HCT116 (cell line): ENCODE results near the gene TRAF3. TPM values are rescaled to one million over a fixed set of nuclear protein-coding genes. Genes with fewer than 3 reads are reported as not detected.

Experiments
- ATAC-seq: fragments of 200-7000 bp; cut with Tn5 transposase; 2 replicates; pipeline ENCODE4 v1.9.1; 2020; ENCODE audit warnings: mild to moderate bottlenecking, moderate library complexity
- BruUV-seq: library from RNA; stranded (reverse); fragments of 400-500 nt; replicated peaks from 2 replicates; lab custom pipeline; 2021; lab: Mats Ljungman, UMichigan
- CTCF ChIA-PET: fragments of 300-600 bp; sonication (Branson Sonifier 250); formaldehyde crosslinking; loops from one replicate; lab custom pipeline; 2021; ENCODE audit warnings: antibody characterized with exemption; lab: Charles Lee
- POLR2A ChIA-PET: fragments of 300-600, 350-600 bp; sonication (Branson Sonifier 250); formaldehyde crosslinking; loops from one replicate; lab custom pipeline; 2021; ENCODE audit warnings: antibody characterized with exemption; lab: Charles Lee
- RAD21 ChIA-PET, 2 experiments: fragments of 300-600 bp; sonication (Branson Sonifier 250); formaldehyde crosslinking; loops; one replicate each; lab custom pipeline; 2023; ENCODE audit warnings: low total read pairs in 2 of 2; ENCODE audit not compliant: uncharacterized antibody in 2 of 2, unreplicated experiment in 2 of 2, low non-redundant PET in 1 of 2; lab: Charles Lee
- DNase-seq: peaks from one replicate; pipeline ENCODE4 v3.0.0-alpha.2; 2010; ENCODE audit warnings: low read depth, low spot score
- H2AFZ ChIP-seq: fragments of 200-600 bp; shearing (Covaris generic), sonication (generic); 2 replicates; pipeline ENCODE4 v1.6.1; 2017; ENCODE audit warnings: low read depth, mixed run types, mixed read lengths, antibody characterized with exemption, low read length; ENCODE audit not compliant: poor library complexity, severe bottlenecking
- H3K27ac ChIP-seq: 2 replicates; pipeline ENCODE4 v1.5.1; 2012; ENCODE audit warnings: low read depth, low read length
- H3K27me3 ChIP-seq: fragments of 200-600 bp; sonication (generic); 2 replicates; pipeline ENCODE4 v1.6.1; 2016; ENCODE audit warnings: mixed run types, low read length, mixed read lengths; ENCODE audit not compliant: insufficient read depth
- H3K36me3 ChIP-seq, 2 experiments: fragments of 200-500 bp in 1 of 2; fragments of 200-600 bp in 1 of 2; sonication (Bioruptor generic) in 1 of 2; sonication (generic) in 1 of 2; 2 replicates each; pipeline versions ENCODE4 v1.5.1 to v1.6.1; 2014 to 2016; ENCODE audit warnings: low read length in 2 of 2, inconsistent platforms in 1 of 2, mixed read lengths in 1 of 2, mixed run types in 1 of 2; ENCODE audit not compliant: insufficient read depth in 2 of 2, control insufficient read depth in 1 of 2
- H3K4me1 ChIP-seq, 2 experiments: fragments of 200-600 bp in 1 of 2; sonication (generic) in 1 of 2; 2 replicates each; pipeline versions ENCODE4 v1.5.1 to v1.6.1; 2012 to 2017; ENCODE audit warnings: low read length in 2 of 2, inconsistent platforms in 1 of 2, mild to moderate bottlenecking in 1 of 2, mixed read lengths in 1 of 2, mixed run types in 1 of 2, moderate library complexity in 1 of 2; ENCODE audit not compliant: insufficient read depth in 2 of 2, control insufficient read depth in 1 of 2
- H3K4me2 ChIP-seq: fragments of 200-600 bp; sonication (generic); 2 replicates; pipeline ENCODE4 v1.6.1; 2017; ENCODE audit warnings: mixed run types, low read length, mixed read lengths
- H3K4me3 ChIP-seq, 2 experiments: fragments of 200-600 bp in 1 of 2; sonication (generic) in 1 of 2; replicated peaks in 1 of 2; 2 replicates each; pipeline ENCODE4 v1.5.1; 2011 to 2016; ENCODE audit warnings: low read length in 2 of 2, control low read depth in 1 of 2, low read depth in 1 of 2, mild to moderate bottlenecking in 1 of 2, mixed read lengths in 1 of 2, mixed run types in 1 of 2
- H3K79me2 ChIP-seq: fragments of 200-600 bp; sonication (generic); 2 replicates; pipeline ENCODE4 v1.6.1; 2017; ENCODE audit warnings: mild to moderate bottlenecking, mixed run types, low read length, moderate library complexity, mixed read lengths; ENCODE audit not compliant: insufficient read depth
- H3K9ac ChIP-seq: fragments of 200-600 bp; sonication (generic); 2 replicates; pipeline ENCODE4 v1.6.1; 2016; ENCODE audit warnings: low read length, mixed read lengths
- H3K9me2 ChIP-seq: fragments of 200-600 bp; sonication (generic), shearing (Covaris generic); 2 replicates; pipeline ENCODE4 v1.6.1; 2017; ENCODE audit warnings: mixed run types, mild to moderate bottlenecking, moderate library complexity; ENCODE audit not compliant: insufficient read depth
- H3K9me3 ChIP-seq, 2 experiments: fragments of 200-500 bp in 1 of 2; fragments of 200-600 bp in 1 of 2; sonication (Bioruptor generic) in 1 of 2; sonication (generic) in 1 of 2; 2 replicates each; pipeline ENCODE4 v1.6.1; 2014 to 2017; ENCODE audit warnings: low read length in 2 of 2, mixed read lengths in 2 of 2, inconsistent platforms in 1 of 2, low read depth in 1 of 2, mild to moderate bottlenecking in 1 of 2, mixed run types in 1 of 2, moderate library complexity in 1 of 2; ENCODE audit not compliant: control insufficient read depth in 1 of 2, insufficient read depth in 1 of 2
- H4K20me1 ChIP-seq: fragments of 200-600 bp; sonication (generic), shearing (Covaris generic); 2 replicates; pipeline ENCODE4 v1.6.1; 2017; ENCODE audit warnings: mixed run types, mild to moderate bottlenecking, moderate library complexity; ENCODE audit not compliant: insufficient read depth
- CEBPB ChIP-seq: IDR thresholded peaks from 2 replicates; pipeline ENCODE4 v1.6.1; 2012; ENCODE audit warnings: low read depth
- EGR1 ChIP-seq: IDR thresholded peaks from 2 replicates; pipeline ENCODE4 v1.6.1; 2012; ENCODE audit warnings: low read depth
- ELF1 ChIP-seq: IDR thresholded peaks from 2 replicates; pipeline ENCODE4 v1.6.1; 2012; ENCODE audit warnings: low read depth, borderline replicate concordance
- FOSL1 ChIP-seq: IDR thresholded peaks from 2 replicates; pipeline ENCODE4 v1.6.1; 2012; ENCODE audit warnings: low read depth
- JUND ChIP-seq: IDR thresholded peaks from 2 replicates; pipeline ENCODE4 v1.6.1; 2012
- POLR2A ChIP-seq: IDR thresholded peaks from 2 replicates; pipeline ENCODE4 v1.7.0; 2011; ENCODE audit warnings: borderline replicate concordance; ENCODE audit not compliant: insufficient read depth, insufficient read length; ENCODE audit errors: extremely low read depth
- RAD21 ChIP-seq: IDR thresholded peaks from 2 replicates; pipeline ENCODE4 v1.6.1; 2012; ENCODE audit warnings: low read depth, mild to moderate bottlenecking
- SIN3A ChIP-seq: IDR thresholded peaks from 2 replicates; pipeline ENCODE4 v1.6.1; 2012; ENCODE audit warnings: low read depth
- TCF7L2 ChIP-seq: IDR thresholded peaks from 2 replicates; pipeline ENCODE4 v1.7.0; 2011; ENCODE audit warnings: borderline replicate concordance, inconsistent platforms; ENCODE audit not compliant: insufficient read depth, insufficient read length; ENCODE audit errors: extremely low read depth
- YY1 ChIP-seq: IDR thresholded peaks from 2 replicates; pipeline ENCODE4 v1.6.1; 2011; ENCODE audit warnings: low read length, low read depth, moderate library complexity, mild to moderate bottlenecking; ENCODE audit not compliant: insufficient replicate concordance; ENCODE audit errors: extremely low read depth
- ZNF274 ChIP-seq: fragments of 200-500 bp; sonication (Bioruptor generic); IDR thresholded peaks from 2 replicates; pipeline ENCODE4 v1.6.1; 2014; ENCODE audit warnings: mild to moderate bottlenecking, low read depth, low read length, inconsistent platforms
- intact Hi-C: fragments of 100-400 bp; cut with micrococcal nuclease; formaldehyde crosslinking; loops from 2 replicates; pipeline ENCODE4 v1.10.0; 2022
- total RNA-seq: library from RNA; stranded (reverse); gene quantifications from one replicate; pipeline ENCODE4 v1.2.1, GENCODE V29; 2021; ENCODE audit not compliant: unreplicated experiment
- TF ChIP-seq, protein P1 (sequence below), 3 experiments: fragments of 200-600 bp in 1 of 3; sonication (generic) in 1 of 3; IDR thresholded peaks in 2 of 3; conservative IDR thresholded peaks in 1 of 3; 2 replicates each; pipeline ENCODE4 v1.5.1; 2012 to 2017; ENCODE audit warnings: low read depth in 2 of 3, low read length in 2 of 3, antibody characterized with exemption in 1 of 3, borderline replicate concordance in 1 of 3, control low read depth in 1 of 3, mild to moderate bottlenecking in 1 of 3, mixed read lengths in 1 of 3, mixed run types in 1 of 3, moderate library complexity in 1 of 3; ENCODE audit not compliant: insufficient read depth in 1 of 3
- TF ChIP-seq, protein P2 (sequence below): IDR thresholded peaks from 2 replicates; pipeline ENCODE4 v1.6.1; 2012; ENCODE audit warnings: low read depth
- TF ChIP-seq, protein P3 (sequence below): IDR thresholded peaks from 2 replicates; pipeline ENCODE4 v1.6.1; 2011; ENCODE audit warnings: mild to moderate bottlenecking, low read length, moderate library complexity; ENCODE audit not compliant: insufficient replicate concordance; ENCODE audit errors: extremely low read depth

TRAF3 gene
- total RNA-seq, 1 experiment from 2014 or later, result 32.1 TPM

DNA sequence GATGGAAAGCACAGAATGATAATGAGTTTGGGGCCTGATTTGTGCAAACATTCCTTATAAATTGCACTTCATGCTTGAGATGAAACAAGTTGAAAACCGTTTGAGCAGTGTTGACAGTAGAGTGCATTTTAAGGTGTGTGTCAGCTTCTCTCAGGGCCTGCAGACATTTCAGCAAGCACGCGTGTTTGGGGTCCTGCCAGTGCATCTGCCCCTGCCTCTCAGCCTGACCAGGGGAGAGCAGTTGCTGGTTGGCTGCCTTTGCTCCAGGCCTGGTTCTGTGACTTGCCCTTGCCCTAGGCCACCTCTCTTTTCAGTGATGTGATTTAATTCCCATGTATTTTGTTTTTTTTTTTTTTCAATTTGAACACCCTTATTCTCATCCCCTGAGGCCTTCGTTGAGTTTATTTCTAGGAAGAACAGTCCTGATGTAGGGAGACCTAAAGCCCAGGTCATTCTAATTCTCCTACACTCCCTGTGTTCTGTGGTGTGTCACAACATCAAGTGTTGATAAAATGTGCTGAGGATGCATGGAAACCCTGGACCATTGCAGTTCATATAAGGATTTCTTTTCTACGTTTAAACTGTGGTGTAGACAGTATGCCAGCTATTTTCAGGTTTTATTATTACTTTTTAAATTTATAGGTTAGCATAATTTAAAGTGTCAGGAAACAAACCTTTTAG, 105.1 kb downstream of the TRAF3 start:
- ATAC-seq, result no peak
- no peak overlapping the region for H3K9ac ChIP-seq
- BruUV-seq, result no TSS peak
- POLR2A ChIA-PET, result no interaction called here
- CTCF ChIA-PET, result no interaction called here
- no peaks in the 10 kb centered on the region for H3K79me2 ChIP-seq
- no peaks in the 10 kb centered on the region for H3K4me1 ChIP-seq
- no peak overlapping the region for H2AFZ ChIP-seq
- no peaks in the 10 kb centered on the region for H3K9me3 ChIP-seq
- intact Hi-C loops, result no loop called here
- no peaks in the 10 kb centered on the region for H3K9me2 ChIP-seq
- H3K4me2 ChIP-seq, result no peak overlapping the region
- H3K4me3 ChIP-seq, result no peak overlapping the region
- H3K27me3 ChIP-seq, result no peaks in the 10 kb centered on the region
- peaks cover 2 to 12% of the 10 kb centered on the region in 2 experiments; a peak in 3 of 4 replicates for H3K36me3 ChIP-seq
- TF ChIP-seq CEBPB (no peak), EGR1 (no peak), JUND (no peak), RAD21 (no peak), SIN3A (no peak), TCF7L2 (no peak), ZNF274 (no peak), POLR2A (no peak), YY1 (no peak), FOSL1 (no peak), ELF1 (no peak)
- TF ChIP-seq, protein P1, sequence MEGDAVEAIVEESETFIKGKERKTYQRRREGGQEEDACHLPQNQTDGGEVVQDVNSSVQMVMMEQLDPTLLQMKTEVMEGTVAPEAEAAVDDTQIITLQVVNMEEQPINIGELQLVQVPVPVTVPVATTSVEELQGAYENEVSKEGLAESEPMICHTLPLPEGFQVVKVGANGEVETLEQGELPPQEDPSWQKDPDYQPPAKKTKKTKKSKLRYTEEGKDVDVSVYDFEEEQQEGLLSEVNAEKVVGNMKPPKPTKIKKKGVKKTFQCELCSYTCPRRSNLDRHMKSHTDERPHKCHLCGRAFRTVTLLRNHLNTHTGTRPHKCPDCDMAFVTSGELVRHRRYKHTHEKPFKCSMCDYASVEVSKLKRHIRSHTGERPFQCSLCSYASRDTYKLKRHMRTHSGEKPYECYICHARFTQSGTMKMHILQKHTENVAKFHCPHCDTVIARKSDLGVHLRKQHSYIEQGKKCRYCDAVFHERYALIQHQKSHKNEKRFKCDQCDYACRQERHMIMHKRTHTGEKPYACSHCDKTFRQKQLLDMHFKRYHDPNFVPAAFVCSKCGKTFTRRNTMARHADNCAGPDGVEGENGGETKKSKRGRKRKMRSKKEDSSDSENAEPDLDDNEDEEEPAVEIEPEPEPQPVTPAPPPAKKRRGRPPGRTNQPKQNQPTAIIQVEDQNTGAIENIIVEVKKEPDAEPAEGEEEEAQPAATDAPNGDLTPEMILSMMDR (IDR thresholded peaks at IDR 0.05 in 2 of 3, conservative IDR thresholded peaks at IDR 0.05 in 1 of 3; ENCODE audit: borderline replicate concordance in 1 of 3, insufficient read depth in 1 of 3, low read depth in 2 of 3, low read length in 2 of 3), result no peak
- TF ChIP-seq, protein P2, sequence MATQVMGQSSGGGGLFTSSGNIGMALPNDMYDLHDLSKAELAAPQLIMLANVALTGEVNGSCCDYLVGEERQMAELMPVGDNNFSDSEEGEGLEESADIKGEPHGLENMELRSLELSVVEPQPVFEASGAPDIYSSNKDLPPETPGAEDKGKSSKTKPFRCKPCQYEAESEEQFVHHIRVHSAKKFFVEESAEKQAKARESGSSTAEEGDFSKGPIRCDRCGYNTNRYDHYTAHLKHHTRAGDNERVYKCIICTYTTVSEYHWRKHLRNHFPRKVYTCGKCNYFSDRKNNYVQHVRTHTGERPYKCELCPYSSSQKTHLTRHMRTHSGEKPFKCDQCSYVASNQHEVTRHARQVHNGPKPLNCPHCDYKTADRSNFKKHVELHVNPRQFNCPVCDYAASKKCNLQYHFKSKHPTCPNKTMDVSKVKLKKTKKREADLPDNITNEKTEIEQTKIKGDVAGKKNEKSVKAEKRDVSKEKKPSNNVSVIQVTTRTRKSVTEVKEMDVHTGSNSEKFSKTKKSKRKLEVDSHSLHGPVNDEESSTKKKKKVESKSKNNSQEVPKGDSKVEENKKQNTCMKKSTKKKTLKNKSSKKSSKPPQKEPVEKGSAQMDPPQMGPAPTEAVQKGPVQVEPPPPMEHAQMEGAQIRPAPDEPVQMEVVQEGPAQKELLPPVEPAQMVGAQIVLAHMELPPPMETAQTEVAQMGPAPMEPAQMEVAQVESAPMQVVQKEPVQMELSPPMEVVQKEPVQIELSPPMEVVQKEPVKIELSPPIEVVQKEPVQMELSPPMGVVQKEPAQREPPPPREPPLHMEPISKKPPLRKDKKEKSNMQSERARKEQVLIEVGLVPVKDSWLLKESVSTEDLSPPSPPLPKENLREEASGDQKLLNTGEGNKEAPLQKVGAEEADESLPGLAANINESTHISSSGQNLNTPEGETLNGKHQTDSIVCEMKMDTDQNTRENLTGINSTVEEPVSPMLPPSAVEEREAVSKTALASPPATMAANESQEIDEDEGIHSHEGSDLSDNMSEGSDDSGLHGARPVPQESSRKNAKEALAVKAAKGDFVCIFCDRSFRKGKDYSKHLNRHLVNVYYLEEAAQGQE, result no peak
- TF ChIP-seq, protein P3, sequence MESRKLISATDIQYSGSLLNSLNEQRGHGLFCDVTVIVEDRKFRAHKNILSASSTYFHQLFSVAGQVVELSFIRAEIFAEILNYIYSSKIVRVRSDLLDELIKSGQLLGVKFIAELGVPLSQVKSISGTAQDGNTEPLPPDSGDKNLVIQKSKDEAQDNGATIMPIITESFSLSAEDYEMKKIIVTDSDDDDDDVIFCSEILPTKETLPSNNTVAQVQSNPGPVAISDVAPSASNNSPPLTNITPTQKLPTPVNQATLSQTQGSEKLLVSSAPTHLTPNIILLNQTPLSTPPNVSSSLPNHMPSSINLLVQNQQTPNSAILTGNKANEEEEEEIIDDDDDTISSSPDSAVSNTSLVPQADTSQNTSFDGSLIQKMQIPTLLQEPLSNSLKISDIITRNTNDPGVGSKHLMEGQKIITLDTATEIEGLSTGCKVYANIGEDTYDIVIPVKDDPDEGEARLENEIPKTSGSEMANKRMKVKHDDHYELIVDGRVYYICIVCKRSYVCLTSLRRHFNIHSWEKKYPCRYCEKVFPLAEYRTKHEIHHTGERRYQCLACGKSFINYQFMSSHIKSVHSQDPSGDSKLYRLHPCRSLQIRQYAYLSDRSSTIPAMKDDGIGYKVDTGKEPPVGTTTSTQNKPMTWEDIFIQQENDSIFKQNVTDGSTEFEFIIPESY, result no peak
- no peak overlapping the region for H3K27ac ChIP-seq
- DNase-seq, result no peak
- RAD21 ChIA-PET, result no interaction called here
- no peaks in the 10 kb centered on the region for H4K20me1 ChIP-seq
